ENCODE results near the gene ALDH1B1.

Gene ALDH1B1

GRCh38 chr9:38387066-38387465, 5.4 kb upstream of the ALDH1B1 start:
- H3K27ac ChIP-seq: no peak overlapping the region
- H3K9me3 ChIP-seq (ENCODE audit: severe bottlenecking): peaks cover 6% of the 10 kb centered on the region
- H3K36me3 ChIP-seq: no peaks in the 10 kb centered on the region
- TF ChIP-seq, protein P1, sequence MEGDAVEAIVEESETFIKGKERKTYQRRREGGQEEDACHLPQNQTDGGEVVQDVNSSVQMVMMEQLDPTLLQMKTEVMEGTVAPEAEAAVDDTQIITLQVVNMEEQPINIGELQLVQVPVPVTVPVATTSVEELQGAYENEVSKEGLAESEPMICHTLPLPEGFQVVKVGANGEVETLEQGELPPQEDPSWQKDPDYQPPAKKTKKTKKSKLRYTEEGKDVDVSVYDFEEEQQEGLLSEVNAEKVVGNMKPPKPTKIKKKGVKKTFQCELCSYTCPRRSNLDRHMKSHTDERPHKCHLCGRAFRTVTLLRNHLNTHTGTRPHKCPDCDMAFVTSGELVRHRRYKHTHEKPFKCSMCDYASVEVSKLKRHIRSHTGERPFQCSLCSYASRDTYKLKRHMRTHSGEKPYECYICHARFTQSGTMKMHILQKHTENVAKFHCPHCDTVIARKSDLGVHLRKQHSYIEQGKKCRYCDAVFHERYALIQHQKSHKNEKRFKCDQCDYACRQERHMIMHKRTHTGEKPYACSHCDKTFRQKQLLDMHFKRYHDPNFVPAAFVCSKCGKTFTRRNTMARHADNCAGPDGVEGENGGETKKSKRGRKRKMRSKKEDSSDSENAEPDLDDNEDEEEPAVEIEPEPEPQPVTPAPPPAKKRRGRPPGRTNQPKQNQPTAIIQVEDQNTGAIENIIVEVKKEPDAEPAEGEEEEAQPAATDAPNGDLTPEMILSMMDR (IDR thresholded peaks at IDR 0.05; ENCODE audit: low read depth, low read length): no peak
- H3K4me3 ChIP-seq (ENCODE audit: low read depth, low read length): no peak overlapping the region
- H3K27me3 ChIP-seq (ENCODE audit: insufficient read depth, low read depth, severe bottlenecking): no peaks in the 10 kb centered on the region
- DNase-seq: no peak

- Histone ChIP-seq H3K27ac (no peak overlapping the region), H3K36me3 (no peaks in the 10 kb centered on the region), H3K9me3 (ENCODE audit: severe bottlenecking) (peaks cover 6% of the 10 kb centered on the region), H3K4me3 (ENCODE audit: low read depth, low read length) (no peak overlapping the region), H3K27me3 (ENCODE audit: insufficient read depth, low read depth, severe bottlenecking) (no peaks in the 10 kb centered on the region)
- DNase-seq: no peak
- TF ChIP-seq, protein P1 (IDR thresholded peaks at IDR 0.05; ENCODE audit: low read depth, low read length): no peak
These were observed 4.8 kb upstream of the ALDH1B1 start for GRCh38 chr9:38387751-38388150.

DNA sequence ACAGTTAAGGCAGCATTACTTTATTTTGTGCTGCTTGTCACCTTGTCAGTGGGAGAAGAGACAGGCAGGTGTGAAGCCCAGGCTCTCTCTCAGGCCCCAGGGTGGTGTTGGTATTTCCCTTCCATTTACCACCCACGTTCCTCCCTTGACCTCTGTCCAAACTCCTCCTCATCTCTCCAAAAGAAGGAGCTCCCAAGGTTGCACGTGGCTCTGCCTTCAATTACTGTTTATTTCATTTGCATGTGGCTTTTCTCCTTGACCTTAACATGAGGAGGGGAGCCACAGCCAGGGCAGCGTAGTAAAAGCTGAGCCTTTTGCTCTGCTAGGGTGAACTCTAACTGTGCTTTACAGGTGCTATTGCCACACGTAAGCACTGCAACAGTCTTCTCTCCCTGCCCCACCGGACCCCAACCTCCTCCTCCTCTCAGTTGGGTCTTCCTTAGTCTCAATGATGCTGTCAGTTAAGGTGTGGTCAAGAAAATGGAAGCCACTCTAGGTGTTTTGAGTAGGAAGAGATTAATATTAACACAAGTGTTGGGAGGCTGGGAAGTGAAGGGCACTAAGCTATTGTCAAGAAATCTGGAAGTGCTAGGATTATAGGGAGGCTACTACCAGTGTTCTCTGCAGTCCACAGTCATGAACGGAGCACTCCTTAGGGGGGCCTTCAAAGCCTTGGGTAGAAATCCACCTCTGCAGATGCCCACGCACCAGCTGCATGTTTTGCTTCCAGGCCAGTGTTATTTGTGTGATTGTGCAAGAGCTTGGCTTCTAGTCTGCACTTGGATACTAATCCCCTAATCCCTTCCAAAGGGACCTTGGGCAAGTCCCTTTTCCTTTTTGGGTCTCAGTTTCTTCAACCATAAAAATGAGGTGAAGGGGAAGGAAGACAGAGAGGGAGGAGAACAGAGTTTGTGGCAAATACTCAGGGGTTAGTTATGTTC, 3.9 kb upstream of the ALDH1B1 start:
- TF ChIP-seq, protein P1 (IDR thresholded peaks at IDR 0.05; ENCODE audit: low read depth, low read length): no peak
- Histone ChIP-seq H3K27ac (no peak overlapping the region), H3K36me3 (no peaks in the 10 kb centered on the region), H3K27me3 (ENCODE audit: insufficient read depth, low read depth, severe bottlenecking) (no peaks in the 10 kb centered on the region), H3K9me3 (ENCODE audit: severe bottlenecking) (peaks cover 6% of the 10 kb centered on the region), H3K4me3 (ENCODE audit: low read depth, low read length) (no peak overlapping the region)
- peak; percentile 47 for DNase-seq

GRCh38 chr9:38389313-38389712, 3.2 kb upstream of the ALDH1B1 start:
- Histone ChIP-seq H3K4me3 (ENCODE audit: low read depth, low read length) (no peak overlapping the region), H3K9me3 (ENCODE audit: severe bottlenecking) (peaks cover 6% of the 10 kb centered on the region), H3K27ac (no peak overlapping the region), H3K27me3 (ENCODE audit: insufficient read depth, low read depth, severe bottlenecking) (no peaks in the 10 kb centered on the region), H3K36me3 (no peaks in the 10 kb centered on the region)
- no peak for DNase-seq
- TF ChIP-seq, protein P1 (IDR thresholded peaks at IDR 0.05; ENCODE audit: low read depth, low read length): no peak

GRCh38 chr9:38390442-38390841, 2.1 kb upstream of the ALDH1B1 start:
- no peaks in the 10 kb centered on the region for H3K9me3 ChIP-seq (ENCODE audit: severe bottlenecking)
- no peaks in the 10 kb centered on the region; the same call in 1 of the 2 replicates for H3K36me3 ChIP-seq
- no peak overlapping the region for H3K4me3 ChIP-seq (ENCODE audit: low read depth, low read length)
- H3K27ac ChIP-seq: no peak overlapping the region
- TF ChIP-seq, protein P1 (IDR thresholded peaks at IDR 0.05; ENCODE audit: low read depth, low read length): no peak
- no peaks in the 10 kb centered on the region for H3K27me3 ChIP-seq (ENCODE audit: insufficient read depth, low read depth, severe bottlenecking)
- DNase-seq: no peak
